HG03025 (cell line): ENCODE measurements around the gene SH3BP4.

Experiments
- ATAC-seq: cut with Tn5 transposase; IDR thresholded peaks from one replicate; pipeline ENCODE4 v1.9.1; 2021; ENCODE audit warnings: mild to moderate bottlenecking, moderate library complexity; ENCODE audit not compliant: unreplicated experiment, low FRiP score

The SH3BP4 gene

DNA sequence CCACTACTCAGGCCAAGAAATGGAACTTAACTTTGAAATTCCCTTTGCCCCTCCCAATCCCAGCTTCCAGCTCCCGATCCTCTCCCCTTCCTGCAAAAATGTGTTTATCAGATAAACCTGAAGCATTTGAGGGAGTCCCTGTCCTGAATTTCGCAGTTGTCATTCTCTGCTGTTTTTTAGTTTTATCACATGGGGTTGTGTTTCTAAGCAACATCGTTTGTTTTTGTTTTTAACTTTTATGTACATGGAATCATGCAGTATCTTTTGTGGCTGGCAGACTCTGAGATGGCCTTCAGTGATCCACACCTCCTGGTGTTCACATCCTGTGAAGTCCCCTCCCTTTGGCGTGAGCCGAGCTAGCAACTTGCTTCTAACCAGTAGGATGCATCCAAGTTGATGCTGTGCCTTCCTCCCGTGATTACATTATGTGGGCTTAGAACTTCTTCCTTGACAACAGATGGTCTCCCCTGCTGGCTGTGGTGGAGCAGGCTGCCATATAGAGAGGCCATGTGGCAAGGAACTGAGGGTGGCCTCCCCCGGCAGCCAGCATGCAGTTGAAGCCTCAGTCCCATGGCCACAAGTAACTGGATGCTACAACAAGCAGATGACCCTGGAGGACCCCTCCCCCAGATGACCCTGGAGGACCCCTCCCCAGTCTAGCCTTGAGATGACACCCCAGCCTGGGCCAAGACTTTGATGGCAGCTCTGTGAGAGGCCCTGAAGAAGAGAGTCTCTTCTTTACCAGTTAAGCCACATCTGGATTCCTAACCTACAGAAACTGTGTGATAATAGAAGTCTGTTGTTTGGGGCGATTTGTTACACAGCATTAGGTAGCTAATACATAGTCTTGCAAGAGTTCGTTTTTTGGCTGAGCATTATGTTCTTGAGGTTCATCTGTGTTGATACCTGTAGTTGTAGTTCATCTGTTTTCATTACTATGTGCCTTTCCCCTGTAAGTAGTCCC is 27.7 kb downstream of the SH3BP4 start:
- no peak for ATAC-seq

DNA sequence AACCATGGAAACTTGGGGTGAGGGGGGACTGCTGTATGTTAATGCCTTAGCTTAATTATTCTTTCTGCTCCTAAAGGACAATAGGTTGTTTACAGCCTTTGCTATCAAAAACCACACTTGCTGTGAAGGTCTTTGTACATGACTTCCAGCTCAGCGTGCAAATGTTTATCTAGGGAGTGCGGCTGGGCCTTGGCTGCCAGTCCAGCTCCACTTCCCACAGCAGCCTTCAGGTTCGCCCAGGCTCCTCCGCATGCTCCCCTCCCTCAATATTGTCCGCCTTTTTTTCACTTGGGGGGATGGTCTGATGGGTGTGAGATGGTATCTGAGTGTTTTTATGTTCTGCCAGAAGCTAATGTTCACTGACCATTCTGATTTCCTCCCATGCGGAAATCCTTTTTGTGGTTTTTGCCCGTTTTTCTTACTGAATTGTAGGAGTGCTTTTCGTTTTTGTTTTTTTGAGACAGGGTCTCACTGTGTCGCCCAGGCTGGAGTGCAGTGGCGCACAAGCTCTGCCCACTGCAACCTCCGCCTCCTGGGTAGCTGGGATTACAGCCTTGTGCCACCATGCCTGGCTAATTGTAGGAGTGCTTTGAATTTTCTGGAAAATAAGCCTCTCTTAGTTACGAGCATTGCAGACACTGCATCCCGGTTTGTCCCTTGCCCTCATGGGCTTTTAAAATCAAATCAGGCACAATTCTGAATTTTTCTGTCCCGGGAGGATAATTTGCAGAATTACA is 28.8 kb downstream of the SH3BP4 start:
- no peak for ATAC-seq

DNA sequence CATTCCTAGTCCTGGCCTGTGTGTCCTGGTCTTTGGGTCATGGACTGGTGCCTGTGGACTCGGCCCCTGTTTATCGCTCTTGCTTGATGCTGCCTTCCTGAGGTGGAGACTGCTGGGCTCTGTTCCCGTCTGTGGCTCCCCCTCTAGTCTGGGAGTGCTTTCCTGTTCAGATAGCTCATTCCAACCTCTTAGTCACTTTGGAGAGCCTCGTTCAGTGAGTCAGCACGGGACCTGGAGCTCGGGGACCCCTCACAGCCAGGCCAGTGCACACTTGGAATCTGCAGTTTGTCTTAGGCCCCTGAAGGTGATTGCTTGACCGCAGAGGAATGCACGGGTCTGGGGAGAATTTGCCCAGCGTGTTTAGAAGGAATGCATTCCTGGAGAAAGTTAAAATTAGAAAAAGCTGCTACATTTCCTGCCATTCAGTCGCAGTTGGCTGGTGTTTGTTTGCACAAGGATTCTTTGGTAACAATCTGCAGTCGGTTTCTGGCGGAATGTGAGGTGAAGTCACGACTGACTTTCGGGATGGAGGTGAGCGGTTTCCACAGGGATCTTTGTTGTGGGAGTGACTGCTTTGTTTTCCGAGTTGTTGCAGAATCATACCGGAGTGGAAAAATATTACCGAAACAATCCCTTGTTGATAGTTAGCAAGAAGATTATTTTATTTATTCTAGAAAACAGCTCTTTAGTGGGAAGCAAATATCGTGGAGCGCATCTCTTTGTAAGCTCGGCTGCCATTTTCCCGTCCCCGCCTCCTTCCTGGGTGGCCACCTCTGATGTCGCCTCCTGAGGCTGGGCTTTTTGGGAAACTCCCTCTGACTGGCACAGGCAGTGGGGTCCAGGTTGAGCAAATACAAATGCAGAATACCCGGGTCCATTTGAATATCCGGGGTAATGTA is 29.6 kb downstream of the SH3BP4 start:
- no peak for ATAC-seq

DNA sequence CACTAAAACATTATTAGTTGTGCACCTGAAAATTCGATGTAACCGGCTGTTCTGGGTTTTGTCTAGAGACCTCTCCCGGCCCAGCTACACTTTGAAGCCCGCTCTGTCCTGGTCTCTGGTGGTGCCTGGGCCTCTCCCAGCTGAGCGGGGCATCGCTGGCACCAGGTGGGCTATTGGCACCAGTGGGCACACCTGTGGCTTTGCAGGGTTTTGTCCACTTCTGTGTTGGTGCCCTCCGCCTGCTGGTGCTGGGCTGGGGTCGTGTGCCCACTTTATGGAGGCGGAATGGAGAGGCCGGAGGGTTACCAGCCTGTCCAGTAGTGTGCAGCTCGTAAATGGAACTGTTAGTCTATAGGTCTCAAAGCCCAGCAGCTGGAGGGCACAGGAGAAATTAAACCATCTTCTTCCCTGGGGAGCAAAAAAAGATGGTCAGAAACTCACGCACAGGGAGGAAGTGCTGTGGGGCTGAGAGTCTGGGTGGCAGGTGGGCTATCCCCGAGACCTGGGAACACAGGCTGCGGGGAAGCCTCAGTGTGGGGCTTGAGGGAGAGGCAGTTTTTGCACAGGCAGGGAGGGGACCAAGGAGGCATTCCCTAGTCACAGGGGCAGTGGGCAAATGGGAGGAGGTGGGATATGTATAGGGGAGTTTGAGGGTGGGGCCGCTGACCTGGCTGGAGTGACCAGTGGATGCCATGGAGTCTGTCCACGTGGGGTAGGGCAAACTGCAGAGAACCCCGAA is 30.4 kb downstream of the SH3BP4 start:
- ATAC-seq = no peak

DNA sequence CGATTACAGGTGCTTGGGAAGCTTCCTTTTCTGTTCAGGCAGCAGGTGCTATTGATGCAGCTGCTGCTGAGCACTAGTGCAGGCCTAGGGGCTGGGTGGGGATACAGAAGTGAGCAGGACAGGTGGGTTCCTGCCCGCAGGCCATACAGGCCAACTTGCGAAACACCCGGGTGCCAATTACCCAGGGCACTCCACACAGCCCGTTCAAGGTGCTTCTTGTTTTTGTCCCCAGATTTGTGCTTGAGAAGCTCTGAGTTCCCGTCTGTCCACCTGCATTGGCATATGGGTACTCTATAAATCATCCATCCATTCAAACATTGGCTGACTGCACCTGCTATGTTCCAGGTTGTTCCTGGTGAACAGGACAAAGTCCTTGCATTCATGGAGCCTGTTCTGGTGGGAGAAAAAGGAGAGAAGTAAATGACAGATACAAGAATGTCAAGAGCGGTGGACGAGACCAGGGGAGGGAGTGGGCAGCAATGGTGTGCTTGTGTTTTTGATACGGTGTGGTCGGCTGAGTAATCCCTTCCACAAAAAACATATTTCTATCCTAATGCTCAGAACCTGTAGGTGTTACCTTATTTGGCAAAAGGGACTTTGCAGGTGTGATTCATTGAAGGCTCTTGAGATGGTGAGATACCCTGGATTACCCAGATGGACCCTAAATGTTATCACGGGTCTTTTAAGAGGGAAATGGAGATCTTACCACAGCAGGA is 31.4 kb downstream of the SH3BP4 start:
- ATAC-seq = no peak

DNA sequence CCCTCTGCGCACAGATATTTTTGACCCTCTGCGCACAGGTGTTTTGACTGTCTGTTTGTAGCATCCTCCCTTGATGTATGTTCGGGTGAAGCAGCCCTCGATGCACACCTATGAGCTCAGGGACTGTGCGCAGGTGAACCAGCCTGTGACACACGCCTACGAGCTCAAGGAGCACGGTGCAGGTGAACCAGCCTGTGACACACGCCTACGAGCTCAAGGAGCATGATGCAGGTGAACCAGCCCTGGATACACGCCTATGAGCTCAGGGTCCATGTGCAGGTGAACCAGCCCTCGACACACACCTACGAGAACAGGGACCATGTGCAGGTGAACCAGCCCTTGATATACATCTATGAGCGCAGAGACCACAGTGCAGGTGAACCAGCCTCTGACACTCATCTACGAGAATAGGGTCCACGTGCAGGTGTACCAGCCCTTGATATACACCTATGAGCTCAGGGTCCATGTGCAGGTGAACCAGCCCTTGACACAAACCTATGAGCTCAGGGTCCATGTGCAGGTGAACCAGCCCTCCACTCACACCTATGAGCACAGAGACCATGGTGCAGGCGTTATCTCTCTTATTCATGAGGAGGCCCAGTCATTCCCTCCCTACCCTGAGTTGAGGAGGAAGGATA is 33.9 kb downstream of the SH3BP4 start:
- no peak for ATAC-seq

DNA sequence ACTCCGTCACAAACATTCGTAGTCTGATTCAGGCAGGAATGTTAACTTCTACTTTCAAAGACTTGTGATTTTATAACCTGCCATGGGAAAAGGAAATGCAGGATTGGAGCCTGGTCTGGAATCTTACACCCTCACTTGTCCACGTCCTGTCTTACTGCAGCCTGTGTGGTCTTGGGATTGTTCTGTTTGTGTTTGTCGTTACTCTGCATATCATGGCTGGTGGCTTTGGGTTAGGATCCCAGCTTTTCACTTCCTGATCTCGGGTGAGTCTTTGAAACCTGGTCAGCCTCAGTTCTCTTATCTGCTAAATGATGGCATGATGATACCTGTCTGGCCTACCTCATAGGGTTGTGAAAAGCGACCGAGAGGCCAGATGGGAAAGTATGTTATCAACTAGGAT is 34.6 kb downstream of the SH3BP4 start:
- ATAC-seq = no peak

DNA sequence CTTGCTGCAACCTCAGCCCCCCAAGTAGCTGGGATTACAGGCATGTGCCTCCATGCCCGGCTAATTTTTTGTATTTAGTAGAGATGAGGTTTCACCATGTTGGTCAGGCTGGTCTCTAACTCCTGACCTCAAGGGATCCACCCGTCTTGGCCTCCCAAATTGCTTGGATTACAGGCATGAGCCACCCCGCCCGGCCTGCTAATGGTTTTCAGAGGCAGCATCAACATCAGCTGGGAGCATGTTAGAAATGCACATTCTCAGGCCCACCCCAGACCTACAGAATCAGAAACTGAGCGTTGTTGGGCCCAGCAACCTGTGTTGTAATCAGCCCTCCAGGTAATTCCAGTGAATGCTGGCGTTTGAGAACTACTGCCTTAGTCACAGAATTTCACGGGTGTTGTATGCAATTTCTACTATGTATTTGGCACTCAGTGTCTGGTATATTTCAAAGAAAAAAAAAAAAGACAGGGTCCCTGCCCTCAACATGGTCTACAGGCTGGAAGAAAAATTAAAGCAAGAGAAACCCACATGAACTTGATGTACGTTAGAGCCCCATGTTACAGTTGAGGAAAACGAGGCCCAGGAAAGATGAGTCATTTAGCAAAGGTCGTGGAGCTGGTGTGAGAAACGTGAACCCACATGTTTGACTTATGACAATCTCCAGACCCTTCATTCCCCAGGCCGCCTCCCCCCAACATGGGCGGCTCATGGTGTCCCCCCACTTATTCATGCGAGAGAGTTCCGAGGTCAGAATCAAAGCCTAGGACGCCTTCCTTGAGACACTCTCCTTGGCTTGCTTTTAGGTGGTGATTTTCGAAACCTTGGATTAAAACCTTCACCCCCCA is 35.3 kb downstream of the SH3BP4 start:
- no peak for ATAC-seq

DNA sequence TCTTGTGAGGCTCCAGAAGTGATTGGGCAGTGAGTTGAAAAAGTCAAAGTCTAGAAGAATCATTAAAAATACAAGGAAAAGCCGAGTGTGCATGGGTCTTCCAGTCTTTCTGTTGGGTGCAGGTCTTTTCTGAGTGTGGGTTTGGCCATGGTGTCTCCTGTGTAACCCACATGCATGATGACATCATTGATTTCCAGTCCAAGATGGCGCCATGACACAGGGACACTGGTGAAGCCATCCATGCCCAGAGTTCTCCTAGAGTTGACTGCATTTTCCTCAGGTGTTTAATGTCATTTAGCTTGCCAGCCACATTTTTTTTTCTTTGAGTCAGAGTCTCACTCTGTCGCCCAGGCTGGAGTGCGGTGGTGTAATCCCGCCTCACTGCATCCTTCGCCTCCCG is 35.9 kb downstream of the SH3BP4 start:
- ATAC-seq = no peak

DNA sequence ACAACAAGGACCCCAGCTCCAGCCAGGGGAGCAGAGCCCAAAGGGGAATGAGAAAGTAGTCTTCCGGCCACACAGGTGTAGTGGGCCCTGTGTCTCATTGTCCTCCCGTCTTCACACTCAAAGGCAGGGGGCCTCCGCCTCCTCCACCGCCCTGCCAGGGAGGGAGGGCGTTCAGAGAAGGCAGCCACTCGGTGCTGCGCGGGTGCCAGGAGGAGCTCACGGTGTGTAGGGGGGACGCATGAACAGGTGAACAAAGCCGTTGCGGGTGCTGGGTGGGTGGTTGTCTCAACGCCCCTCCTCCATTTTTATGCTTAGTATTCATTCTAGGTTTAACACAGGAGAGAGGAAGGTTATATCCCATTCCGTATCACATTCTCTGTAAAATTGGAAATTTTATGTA is 36.7 kb downstream of the SH3BP4 start:
- no peak for ATAC-seq

DNA sequence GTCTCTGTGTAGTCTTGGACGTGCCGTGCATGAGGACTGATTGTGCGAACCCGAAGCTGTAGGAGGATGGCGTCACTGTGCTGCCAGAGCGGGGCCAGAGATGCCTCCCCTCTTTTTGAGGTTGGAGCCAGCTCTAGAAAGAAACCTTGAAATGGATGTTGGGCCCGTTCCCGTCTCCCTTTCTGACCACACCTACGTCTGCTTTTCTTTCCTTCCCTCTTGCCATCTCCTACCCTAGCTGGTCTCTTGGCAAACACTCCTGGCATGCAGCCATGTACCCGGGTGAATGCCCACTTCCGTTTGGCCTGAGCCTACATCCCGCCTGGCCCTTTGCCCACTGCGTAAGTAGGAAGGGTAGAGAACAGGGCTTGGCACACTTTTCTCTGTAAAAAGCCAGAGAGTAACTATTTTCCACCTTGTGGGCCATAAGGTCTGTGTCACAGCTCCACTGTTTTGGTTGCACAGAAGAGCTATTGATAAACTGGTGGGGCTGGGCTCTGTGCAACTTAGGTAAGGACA is 37.4 kb downstream of the SH3BP4 start:
- ATAC-seq = no peak

DNA sequence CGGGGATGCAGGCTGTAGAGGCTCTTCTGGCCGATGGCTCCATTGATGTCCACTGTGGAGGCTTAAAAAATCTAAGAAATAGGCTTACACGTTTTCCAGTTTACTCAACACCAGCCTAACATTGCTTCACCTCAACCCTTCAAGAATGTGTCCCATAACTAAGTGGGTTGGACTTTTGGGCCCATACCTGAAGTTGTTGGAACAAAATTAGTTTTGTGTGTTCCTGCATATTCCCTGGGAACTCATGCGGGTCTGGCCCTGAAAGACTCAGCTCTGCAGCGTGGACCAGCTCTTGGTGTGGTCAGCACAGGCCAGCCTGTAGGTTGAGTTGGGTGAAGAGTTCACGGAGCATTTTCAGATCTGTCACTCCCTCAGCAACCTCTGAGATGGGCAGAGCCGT is 38.5 kb downstream of the SH3BP4 start:
- no peak for ATAC-seq

DNA sequence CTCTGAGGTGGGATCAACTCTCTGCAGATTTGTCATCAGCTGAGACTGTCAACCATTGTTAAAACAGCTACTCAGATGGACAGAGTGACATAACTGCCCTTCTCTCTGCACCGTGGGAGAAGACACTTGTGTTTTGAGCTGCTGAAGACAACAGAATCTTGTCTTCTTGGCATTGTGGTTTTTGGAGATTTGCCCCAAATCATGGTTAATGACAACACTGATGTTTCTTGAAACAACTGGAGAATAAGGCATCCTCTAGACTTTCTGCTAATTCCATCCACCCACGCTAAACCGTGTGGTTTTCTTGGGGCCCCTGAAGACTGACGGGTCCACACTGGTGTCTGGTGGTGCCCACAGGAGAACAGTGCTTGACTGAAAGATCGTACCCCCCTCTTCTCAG is 39.5 kb downstream of the SH3BP4 start:
- no peak for ATAC-seq

DNA sequence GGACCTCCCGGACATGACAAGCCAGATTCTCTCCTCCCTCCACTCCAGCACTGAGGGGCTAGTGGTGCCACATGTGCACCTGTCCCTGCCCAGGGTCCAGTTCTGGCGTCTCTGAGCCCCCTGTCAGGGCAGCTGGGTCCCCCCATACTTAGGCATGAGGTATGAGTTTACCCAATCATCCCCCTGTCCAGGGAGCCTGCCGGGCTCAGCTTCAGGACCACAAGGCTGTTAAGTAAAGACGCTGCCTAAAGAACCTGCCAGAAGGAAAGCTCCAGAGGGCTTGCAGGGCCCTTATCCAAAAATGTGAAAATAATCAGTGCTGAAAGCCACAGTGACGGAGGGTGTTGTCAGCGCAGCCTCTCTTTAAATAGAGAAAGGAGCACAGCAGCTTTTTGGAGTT is 40.0 kb downstream of the SH3BP4 start:
- no peak for ATAC-seq

DNA sequence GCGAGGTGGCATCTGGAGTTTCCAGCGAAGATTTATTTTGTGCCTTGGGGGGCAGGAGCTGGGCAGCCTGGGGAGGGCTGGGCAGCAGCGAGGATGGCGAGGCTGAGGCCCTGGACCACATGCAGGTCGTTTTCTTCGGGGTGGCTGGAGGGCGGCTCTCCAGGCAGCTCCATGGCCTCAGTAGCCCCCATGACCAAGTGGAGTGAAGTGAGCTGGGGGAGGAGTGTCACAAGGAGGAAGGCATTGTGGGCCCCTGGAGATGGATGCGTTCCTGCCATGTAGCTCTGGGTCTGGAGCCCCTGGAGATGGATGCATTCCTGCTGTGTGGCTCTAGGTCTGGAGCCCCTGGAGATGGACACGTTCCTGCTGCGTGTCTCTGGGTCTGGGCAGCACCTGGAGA is 40.4 kb downstream of the SH3BP4 start:
- ATAC-seq = no peak

DNA sequence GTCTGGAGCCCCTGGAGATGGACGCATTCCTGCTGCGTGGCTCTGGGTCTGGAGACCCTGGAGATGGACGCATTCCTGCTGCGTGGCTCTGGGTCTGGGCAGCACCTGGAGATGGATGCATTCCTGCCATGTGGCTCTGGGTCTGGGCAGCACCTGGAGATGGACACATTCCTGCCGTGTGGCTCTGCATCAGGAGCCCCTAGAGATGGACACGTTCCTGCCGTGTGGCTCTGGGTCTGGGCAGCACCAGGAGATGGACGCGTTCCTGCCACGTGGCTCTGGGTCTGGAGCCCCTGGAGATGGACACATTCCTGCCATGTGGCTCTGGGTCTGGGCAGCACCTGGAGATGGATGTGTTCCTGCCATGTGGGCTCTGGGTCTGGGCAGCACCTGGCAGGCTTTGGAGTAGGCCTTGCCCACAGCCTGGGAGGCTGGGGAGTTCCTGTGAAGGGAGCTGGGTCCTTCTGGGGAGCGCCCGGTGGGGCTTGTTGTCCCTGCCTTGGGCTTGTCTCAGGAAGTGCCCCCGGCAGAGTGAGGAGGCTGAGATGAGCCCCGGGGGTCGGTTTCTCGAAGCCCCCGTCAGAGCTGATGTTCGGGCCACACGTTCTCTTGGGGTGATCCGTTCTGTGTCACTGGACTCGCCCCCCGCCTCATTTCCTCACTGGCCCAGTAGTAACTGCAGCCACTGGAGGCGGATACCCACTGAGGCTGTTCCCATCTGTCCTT is 41.0 kb downstream of the SH3BP4 start:
- ATAC-seq = no peak

DNA sequence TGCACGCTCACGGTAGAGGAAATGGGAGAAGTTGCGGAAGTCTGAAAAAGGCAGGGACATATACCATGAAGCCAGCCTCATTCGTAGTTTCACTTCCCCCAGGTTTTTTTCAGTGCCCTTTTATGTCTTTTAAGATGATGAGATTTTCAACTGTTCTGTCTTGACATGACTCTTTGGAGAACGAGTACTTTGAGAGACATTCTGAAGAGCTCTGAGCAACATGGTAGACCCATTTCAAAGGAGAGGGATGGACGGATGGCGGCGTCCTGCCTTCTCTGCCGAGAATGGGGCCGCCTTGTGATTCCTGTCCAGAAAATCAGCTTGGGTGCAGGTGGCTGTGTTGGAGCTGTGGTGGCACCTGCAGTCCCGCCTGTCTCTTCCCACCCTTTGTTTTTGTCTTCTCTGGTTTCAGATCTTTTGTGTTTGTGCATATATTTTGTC is 41.7 kb downstream of the SH3BP4 start:
- ATAC-seq = no peak
